ENCODE results near the gene DNLZ.
"Not testable (repeated sequence)": the region's sequence is repeated elsewhere in the genome, so short reads cannot be mapped to it uniquely, and the experiment has no call there.

Gene DNLZ

GRCh38 chr9:136353757-136354488, 9.6 kb downstream of the DNLZ start:
- H3K4me1 ChIP-seq (ENCODE audit: insufficient read depth, low read length), result no peaks in the 10 kb centered on the region
- no peaks in the 10 kb centered on the region; the same call in 1 of the 2 replicates for H3K36me3 ChIP-seq (ENCODE audit: insufficient read depth, low read length)
- H3K9me3 ChIP-seq (ENCODE audit: control insufficient read depth, insufficient read depth, low read length), result no peaks in the 10 kb centered on the region
- H3K9ac ChIP-seq (ENCODE audit: low read depth, low read length), result no peak overlapping the region

DNA sequence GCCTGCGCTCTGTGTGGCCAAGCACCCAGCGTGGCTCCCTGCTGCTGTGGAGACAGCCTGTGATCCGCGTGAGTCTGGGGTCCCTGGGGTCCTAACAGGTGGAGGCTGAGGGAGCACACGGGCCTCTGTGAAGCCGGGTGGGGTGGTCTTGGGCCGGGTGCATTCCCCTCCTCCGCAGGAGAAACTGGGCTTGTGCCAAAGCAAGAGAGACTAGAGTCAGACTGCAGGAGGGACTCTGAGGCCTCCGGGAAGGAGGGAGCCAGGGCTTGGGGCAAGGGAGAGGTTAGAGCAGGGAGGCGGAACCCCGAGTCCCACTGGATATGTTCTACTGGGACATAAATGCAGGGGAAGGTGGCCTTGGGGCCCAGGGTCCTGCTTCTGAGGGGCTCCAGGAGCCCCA, 10.5 kb downstream of the DNLZ start:
- Histone ChIP-seq H3K9me3 (ENCODE audit: control insufficient read depth, insufficient read depth, low read length) (no peaks in the 10 kb centered on the region), H3K9ac (ENCODE audit: low read depth, low read length) (no peak overlapping the region), H3K4me1 (ENCODE audit: insufficient read depth, low read length) (no peaks in the 10 kb centered on the region), H3K36me3 (ENCODE audit: insufficient read depth, low read length) (no peaks in the 10 kb centered on the region; the same call in none of the 2 replicates)

GRCh38 chr9:136352682-136353081, 10.9 kb downstream of the DNLZ start:
- Histone ChIP-seq H3K9ac (ENCODE audit: low read depth, low read length) (no peak overlapping the region; the same call in 1 of the 2 replicates), H3K4me1 (ENCODE audit: insufficient read depth, low read length) (no peaks in the 10 kb centered on the region)

DNA sequence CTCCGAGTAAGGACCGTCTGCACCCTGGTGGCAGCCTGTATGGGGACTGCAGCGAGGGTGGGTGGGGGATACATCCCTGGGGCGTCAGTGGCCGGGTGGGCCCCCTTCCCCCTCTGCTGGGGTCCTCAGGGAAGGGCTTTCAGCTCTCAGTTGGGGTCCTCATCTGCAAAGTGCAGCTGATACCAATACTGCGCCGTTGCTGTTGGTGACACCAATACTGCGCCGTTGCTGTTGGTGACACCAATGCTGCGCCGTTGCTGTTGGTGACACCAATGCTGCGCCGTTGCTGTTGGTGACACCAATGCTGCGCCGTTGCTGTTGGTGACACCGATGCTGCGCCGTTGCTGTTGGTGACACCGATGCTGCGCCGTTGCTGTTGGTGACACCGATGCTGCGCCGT, 11.7 kb downstream of the DNLZ start:
- not testable (repeated sequence) for H3K9ac ChIP-seq (ENCODE audit: low read depth, low read length); H3K9me3 ChIP-seq (ENCODE audit: control insufficient read depth, insufficient read depth, low read length); H3K36me3 ChIP-seq (ENCODE audit: insufficient read depth, low read length); H3K4me1 ChIP-seq (ENCODE audit: insufficient read depth, low read length)

More at GRCh38 chr9:136352682-136353081, 10.9 kb downstream of the DNLZ start:
- Histone ChIP-seq H3K9me3 (ENCODE audit: control insufficient read depth, insufficient read depth, low read length) (no peaks in the 10 kb centered on the region), H3K36me3 (ENCODE audit: insufficient read depth, low read length) (no peaks in the 10 kb centered on the region; the same call in none of the 2 replicates)

DNA sequence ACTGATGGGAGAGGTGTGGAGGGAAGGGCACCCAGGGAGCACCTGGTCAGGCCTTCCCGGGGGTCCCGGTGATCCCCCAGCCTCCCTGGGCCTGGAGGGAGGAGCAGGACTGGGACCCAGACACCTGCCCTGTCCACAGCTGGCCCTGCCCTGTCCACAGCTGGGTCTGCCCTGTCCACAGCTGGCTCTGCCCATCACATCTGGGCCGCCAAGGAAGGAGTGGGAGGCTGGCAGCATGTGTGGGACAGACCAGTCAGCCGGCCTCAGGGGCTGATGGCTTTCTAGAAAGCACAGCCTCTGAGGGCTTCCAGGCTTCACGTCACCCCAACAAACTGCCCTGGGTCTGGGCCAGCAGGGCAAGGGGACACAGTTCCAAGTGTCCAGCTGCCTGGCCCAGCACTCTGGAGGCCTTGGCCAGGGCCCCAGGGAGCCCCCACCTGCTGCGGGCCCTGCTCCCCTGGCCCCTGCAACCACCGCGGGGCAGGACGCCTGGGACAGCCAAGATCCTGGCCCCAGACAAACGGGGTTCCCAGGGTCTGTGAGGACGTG, 12.2 kb downstream of the DNLZ start:
- Histone ChIP-seq H3K4me1 (ENCODE audit: insufficient read depth, low read length) (peaks cover 1% of the 10 kb centered on the region; the same call in 1 of the 2 replicates), H3K36me3 (ENCODE audit: insufficient read depth, low read length) (no peaks in the 10 kb centered on the region; the same call in 1 of the 2 replicates), H3K9me3 (ENCODE audit: control insufficient read depth, insufficient read depth, low read length) (no peaks in the 10 kb centered on the region), H3K9ac (ENCODE audit: low read depth, low read length) (no peak overlapping the region)

DNA sequence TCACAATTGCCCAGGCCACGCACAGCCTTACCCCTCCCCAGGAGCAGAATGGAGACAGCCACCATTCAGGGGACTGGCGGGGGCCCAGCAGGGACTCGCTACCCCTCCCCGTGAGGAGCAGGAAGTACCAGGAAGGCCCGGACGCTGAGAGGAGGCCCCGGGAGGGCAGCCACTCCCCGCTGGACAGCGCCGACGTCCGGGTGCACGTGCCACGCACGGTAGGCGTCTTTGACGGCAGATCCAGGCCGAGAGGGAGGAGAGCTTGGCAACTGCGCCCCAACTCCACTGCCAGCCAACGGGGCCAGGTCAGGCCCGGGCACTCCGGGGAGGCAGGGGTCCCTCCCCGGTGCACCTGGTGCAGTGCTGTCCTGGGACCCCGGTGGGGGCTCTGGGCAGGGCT, 14.0 kb downstream of the DNLZ start:
- no peak overlapping the region for H3K9ac ChIP-seq (ENCODE audit: low read depth, low read length)
- no peaks in the 10 kb centered on the region for H3K9me3 ChIP-seq (ENCODE audit: control insufficient read depth, insufficient read depth, low read length)
- peaks cover 10% of the 10 kb centered on the region; the same call in 1 of the 2 replicates for H3K4me1 ChIP-seq (ENCODE audit: insufficient read depth, low read length)
- no peaks in the 10 kb centered on the region; the same call in 1 of the 2 replicates for H3K36me3 ChIP-seq (ENCODE audit: insufficient read depth, low read length)

DNA sequence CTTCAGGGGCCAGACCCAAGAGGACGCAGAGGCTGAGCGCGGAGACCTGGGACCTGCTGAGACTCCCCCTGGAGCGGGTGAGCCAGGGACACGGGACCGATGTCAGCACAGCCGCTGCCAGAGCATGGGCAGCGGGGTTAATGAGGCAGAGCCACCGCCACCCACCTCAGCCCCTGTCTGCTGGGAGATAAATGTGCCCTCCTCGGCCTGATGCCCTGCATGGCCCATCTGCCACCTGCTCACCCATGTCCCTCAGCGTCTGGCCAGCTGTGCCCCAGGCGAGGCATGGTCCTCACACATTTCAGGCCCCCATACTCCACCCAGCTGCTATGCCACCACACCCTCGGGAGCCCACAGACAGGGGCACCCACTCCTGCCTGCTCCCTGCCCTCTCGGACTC, 14.9 kb downstream of the DNLZ start:
- H3K9me3 ChIP-seq (ENCODE audit: control insufficient read depth, insufficient read depth, low read length), result no peaks in the 10 kb centered on the region
- no peak overlapping the region for H3K9ac ChIP-seq (ENCODE audit: low read depth, low read length)
- no peaks in the 10 kb centered on the region; the same call in 1 of the 2 replicates for H3K36me3 ChIP-seq (ENCODE audit: insufficient read depth, low read length)
- peaks cover 10% of the 10 kb centered on the region; the same call in 1 of the 2 replicates for H3K4me1 ChIP-seq (ENCODE audit: insufficient read depth, low read length)

DNA sequence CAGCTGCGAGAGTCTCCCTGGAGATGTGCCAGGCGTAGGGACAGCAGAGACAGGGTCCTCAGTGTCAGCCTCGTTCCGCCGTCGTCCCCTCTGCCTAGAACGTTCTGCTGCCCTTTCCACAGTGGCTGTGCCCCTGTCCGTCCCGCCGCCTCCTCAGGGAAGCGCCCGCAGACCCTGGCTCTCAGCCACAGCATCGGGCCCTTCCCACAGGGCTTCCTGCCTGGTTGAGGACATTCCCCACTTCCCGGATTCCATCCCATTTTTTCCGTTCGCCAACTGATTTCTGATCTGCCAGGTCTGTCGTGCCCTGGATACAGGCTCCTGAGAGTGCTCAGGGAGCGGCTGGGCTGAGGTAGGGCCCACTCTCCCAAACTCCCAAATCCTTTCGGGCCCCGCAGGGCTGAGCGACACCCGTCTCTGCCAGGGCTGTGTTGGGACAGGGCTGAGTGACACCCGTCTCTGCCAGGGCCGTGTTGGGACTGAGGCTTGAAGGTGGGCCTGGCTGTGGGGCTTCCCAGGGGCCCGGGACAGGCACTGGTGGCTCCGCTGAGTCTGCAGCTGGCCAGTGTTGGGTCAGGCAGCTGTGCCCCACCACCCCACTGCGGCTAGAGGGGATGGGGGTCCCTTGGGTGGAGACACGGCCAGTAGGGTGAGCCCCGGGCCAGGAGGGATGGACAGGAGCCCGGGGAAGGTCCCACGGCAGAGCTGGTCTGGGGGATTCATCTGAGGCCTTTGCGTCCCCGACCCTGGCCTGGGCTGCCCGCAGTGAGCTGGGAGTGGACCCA, 15.9 kb downstream of the DNLZ start:
- Histone ChIP-seq H3K4me1 (ENCODE audit: insufficient read depth, low read length) (peaks cover 10% of the 10 kb centered on the region; the same call in 1 of the 2 replicates), H3K9ac (ENCODE audit: low read depth, low read length) (no peak overlapping the region), H3K9me3 (ENCODE audit: control insufficient read depth, insufficient read depth, low read length) (no peaks in the 10 kb centered on the region), H3K36me3 (ENCODE audit: insufficient read depth, low read length) (no peaks in the 10 kb centered on the region; the same call in 1 of the 2 replicates)

GRCh38 chr9:136346927-136347465, 16.5 kb downstream of the DNLZ start:
- Histone ChIP-seq H3K9me3 (ENCODE audit: control insufficient read depth, insufficient read depth, low read length) (no peaks in the 10 kb centered on the region), H3K36me3 (ENCODE audit: insufficient read depth, low read length) (no peaks in the 10 kb centered on the region; the same call in 1 of the 2 replicates), H3K9ac (ENCODE audit: low read depth, low read length) (no peak overlapping the region), H3K4me1 (ENCODE audit: insufficient read depth, low read length) (peaks cover 10% of the 10 kb centered on the region)

- no peak overlapping the region for H3K9ac ChIP-seq (ENCODE audit: low read depth, low read length)
- no peaks in the 10 kb centered on the region for H3K9me3 ChIP-seq (ENCODE audit: control insufficient read depth, insufficient read depth, low read length)
- no peaks in the 10 kb centered on the region; the same call in 1 of the 2 replicates for H3K36me3 ChIP-seq (ENCODE audit: insufficient read depth, low read length)
- H3K4me1 ChIP-seq (ENCODE audit: insufficient read depth, low read length), result peaks cover 10% of the 10 kb centered on the region
These were observed 17.4 kb downstream of the DNLZ start for GRCh38 chr9:136346157-136346481.

DNA sequence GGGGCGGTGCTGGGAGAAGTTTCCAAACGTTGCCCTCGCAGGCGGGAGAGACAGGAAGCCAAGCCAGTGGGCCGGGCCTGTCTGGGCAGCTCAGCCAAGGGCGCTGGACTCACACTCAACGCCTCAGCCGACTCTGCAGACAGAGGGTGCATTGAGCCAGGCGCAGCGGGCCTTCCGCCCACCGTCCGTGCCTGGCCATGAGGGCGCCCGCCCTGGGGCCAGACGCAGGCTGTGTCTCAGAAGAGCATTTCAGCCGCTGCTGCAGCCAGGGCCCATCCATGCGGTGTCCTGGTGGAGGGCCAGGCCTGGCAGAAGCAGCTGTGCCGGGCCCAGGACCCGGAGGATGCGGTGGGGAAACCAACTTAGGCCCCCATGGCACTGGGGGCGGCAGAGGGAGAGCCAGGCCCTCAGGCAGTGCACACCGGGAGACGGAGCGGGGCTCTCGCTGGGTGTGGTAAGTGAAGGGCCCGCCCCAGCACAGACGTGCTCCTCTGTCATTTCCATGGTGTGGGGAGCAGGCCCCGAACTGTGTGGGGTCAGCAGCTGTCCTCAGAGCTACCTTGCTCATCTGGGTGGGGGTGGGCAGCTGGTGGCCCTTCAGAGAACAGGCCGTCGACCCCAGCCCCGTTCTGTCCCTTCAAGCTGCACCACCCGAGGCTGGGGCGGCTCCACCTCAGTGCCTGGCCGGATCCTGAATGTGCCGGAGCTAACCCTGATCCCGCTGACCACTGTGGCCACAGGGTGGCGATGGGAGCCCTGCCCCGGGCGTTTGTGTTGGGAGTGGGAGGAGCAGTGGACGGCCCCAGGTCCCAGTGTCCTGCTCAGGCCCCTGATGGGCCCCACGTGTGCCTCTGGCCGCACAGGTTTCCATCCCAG, 18.0 kb downstream of the DNLZ start:
- no peaks in the 10 kb centered on the region for H3K9me3 ChIP-seq (ENCODE audit: control insufficient read depth, insufficient read depth, low read length)
- H3K9ac ChIP-seq (ENCODE audit: low read depth, low read length), result no peak overlapping the region
- no peaks in the 10 kb centered on the region; the same call in none of the 2 replicates for H3K36me3 ChIP-seq (ENCODE audit: insufficient read depth, low read length)
- peaks cover 10% of the 10 kb centered on the region for H3K4me1 ChIP-seq (ENCODE audit: insufficient read depth, low read length)

DNA sequence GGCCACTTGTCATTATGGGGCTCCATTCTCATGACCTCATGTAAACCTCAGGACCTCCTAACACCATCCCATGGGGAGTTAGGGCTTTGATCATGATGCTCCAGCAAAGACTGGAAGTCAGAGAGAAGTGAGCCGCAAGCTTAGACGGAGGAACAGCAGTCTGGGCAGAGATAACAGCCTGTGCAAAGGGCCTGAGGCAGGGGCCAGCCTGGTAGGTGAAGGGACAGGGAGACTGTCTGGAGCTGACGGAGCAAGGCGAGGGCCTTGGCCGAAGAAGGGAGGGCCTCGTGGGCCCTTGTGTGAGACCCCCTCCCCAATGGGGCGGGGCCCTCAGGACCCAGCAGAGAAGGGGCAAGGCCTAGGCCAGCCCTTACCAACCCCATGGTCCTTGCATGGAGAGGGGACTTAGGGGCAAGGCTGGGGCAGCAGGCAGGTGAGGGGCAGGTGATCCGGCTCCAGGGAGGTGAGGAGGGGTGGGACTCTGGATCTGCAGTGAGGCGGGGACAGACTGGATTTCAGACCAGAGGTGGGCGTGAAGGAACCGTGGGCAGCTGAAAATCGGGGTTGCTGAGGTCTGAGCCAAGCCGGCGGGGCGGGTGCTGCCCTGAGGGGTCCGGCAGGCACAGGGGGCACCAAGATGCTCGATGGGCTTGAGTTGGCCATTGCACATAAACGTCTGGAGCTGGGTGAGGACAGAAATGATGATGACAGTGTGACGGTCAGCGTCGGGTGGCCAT, 18.8 kb downstream of the DNLZ start:
- Histone ChIP-seq H3K4me1 (ENCODE audit: insufficient read depth, low read length) (peaks cover 10% of the 10 kb centered on the region), H3K9ac (ENCODE audit: low read depth, low read length) (no peak overlapping the region), H3K9me3 (ENCODE audit: control insufficient read depth, insufficient read depth, low read length) (no peaks in the 10 kb centered on the region), H3K36me3 (ENCODE audit: insufficient read depth, low read length) (no peaks in the 10 kb centered on the region; the same call in none of the 2 replicates)

DNA sequence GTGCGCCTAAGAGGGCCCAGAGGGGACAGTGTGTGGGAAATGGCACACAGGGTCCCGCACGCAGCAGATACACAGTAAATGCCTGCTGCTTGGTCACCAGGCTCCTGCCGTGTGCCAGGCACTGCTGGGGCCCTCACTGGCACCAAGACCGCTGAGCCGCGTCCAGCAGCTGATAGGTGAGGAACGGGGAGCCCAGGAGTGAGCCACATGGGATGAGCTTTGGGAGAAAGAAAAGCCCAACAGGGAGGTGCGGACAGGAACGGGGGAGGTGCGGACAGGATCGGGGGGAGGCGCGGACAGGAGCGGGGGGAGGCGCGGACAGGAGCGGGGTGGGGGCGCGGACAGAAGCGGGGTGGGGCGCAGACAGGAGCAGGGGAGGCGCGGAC, 19.7 kb downstream of the DNLZ start:
- Histone ChIP-seq H3K9me3 (ENCODE audit: control insufficient read depth, insufficient read depth, low read length) (no peaks in the 10 kb centered on the region), H3K9ac (ENCODE audit: low read depth, low read length) (no peak overlapping the region), H3K4me1 (ENCODE audit: insufficient read depth, low read length) (peaks cover 10% of the 10 kb centered on the region), H3K36me3 (ENCODE audit: insufficient read depth, low read length) (no peaks in the 10 kb centered on the region; the same call in none of the 2 replicates)

Data from ES-I3 (cell line).